ENCODE measurements around the gene CTSE.

- TF ChIP-seq, protein P1, sequence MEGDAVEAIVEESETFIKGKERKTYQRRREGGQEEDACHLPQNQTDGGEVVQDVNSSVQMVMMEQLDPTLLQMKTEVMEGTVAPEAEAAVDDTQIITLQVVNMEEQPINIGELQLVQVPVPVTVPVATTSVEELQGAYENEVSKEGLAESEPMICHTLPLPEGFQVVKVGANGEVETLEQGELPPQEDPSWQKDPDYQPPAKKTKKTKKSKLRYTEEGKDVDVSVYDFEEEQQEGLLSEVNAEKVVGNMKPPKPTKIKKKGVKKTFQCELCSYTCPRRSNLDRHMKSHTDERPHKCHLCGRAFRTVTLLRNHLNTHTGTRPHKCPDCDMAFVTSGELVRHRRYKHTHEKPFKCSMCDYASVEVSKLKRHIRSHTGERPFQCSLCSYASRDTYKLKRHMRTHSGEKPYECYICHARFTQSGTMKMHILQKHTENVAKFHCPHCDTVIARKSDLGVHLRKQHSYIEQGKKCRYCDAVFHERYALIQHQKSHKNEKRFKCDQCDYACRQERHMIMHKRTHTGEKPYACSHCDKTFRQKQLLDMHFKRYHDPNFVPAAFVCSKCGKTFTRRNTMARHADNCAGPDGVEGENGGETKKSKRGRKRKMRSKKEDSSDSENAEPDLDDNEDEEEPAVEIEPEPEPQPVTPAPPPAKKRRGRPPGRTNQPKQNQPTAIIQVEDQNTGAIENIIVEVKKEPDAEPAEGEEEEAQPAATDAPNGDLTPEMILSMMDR (IDR thresholded peaks at IDR 0.05): peak in 1 of 6 experiments; percentile 7
- no peak for TF ChIP-seq POLR2A (IDR thresholded peaks at IDR 0.05)
These were observed 11.4 kb downstream of the CTSE start for GRCh38 chr1:206012086-206012859.
